Measurements from ENCODE around the gene ABCG8. TPM values are rescaled to one million over a fixed set of nuclear protein-coding genes. Genes with fewer than 3 reads are reported as not detected.

Gene ABCG8
- total RNA-seq, 3 donors from 2014 or later, result 0.15 TPM; not detected in 2

DNA sequence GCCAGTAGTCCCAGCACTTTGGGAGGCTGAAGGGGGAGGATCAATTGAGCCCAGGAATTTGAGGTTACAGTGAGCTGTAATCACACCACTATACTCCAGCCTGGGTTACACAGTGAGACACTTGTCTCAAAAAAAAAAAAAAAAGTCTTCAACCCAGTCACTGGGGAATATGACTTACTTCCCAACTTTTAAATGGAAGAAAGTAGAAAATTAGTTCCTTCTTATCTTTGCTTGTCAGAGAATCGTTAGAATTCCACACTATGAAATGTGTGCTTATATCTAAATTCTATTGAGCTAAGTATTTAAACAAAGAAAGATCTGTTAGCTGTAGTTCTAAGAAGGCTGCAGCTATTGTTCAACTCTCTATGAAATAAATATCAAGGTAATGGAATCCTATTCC lies 42.6 kb upstream of the ABCG8 start:
- intact Hi-C loops (cut with DNase I; ENCODE audit: low total_unique reads), result no loop called here
- Histone ChIP-seq H3K4me3 (no peak overlapping the region), H3K27me3 (no peaks in the 10 kb centered on the region), H3K9me3 (no peaks in the 10 kb centered on the region), H3K4me1 (no peaks in the 10 kb centered on the region), H3K36me3 (peaks cover 15% of the 10 kb centered on the region), H3K27ac (no peak overlapping the region)
- TF ChIP-seq CTCF (IDR thresholded peaks at IDR 0.05) (no peak), POLR2AphosphoS5 (IDR thresholded peaks at IDR 0.05) (no peak)
- DNase-seq (ENCODE audit: low spot score in 2 of 2), result no peak

- peaks cover 15% of the 10 kb centered on the region for H3K36me3 ChIP-seq
- no peaks in the 10 kb centered on the region for H3K27me3 ChIP-seq
- no peak for DNase-seq (ENCODE audit: low spot score in 2 of 2)
- no peak overlapping the region for H3K4me3 ChIP-seq
- no peak overlapping the region for H3K27ac ChIP-seq
- intact Hi-C loops (cut with DNase I; ENCODE audit: low total_unique reads), result no loop called here
- H3K4me1 ChIP-seq, result no peaks in the 10 kb centered on the region
- TF ChIP-seq CTCF (IDR thresholded peaks at IDR 0.05) (no peak), POLR2A (IDR thresholded peaks at IDR 0.05) (no peak), POLR2AphosphoS5 (IDR thresholded peaks at IDR 0.05) (no peak)
- H3K9me3 ChIP-seq, result no peaks in the 10 kb centered on the region
These were observed 40.5 kb upstream of the ABCG8 start for GRCh38 chr2:43798300-43798699.

- TF ChIP-seq CTCF (IDR thresholded peaks at IDR 0.05) (no peak), POLR2AphosphoS5 (IDR thresholded peaks at IDR 0.05) (no peak), POLR2A (IDR thresholded peaks at IDR 0.05) (no peak)
- Histone ChIP-seq H3K4me1 (no peaks in the 10 kb centered on the region), H3K36me3 (peaks cover 4% of the 10 kb centered on the region), H3K27me3 (no peaks in the 10 kb centered on the region), H3K4me3 (no peak overlapping the region), H3K9me3 (no peaks in the 10 kb centered on the region), H3K27ac (no peak overlapping the region)
- no peak for DNase-seq (ENCODE audit: low spot score in 2 of 2)
- intact Hi-C loops (cut with DNase I; ENCODE audit: low total_unique reads), result no loop called here
These were observed 37.9 kb upstream of the ABCG8 start for GRCh38 chr2:43800894-43801293.

GRCh38 chr2:43802135-43802534 lies 36.6 kb upstream of the ABCG8 start:
- Histone ChIP-seq H3K4me1 (no peaks in the 10 kb centered on the region), H3K9me3 (no peaks in the 10 kb centered on the region), H3K4me3 (no peak overlapping the region), H3K36me3 (peaks cover 4% of the 10 kb centered on the region), H3K27ac (no peak overlapping the region), H3K27me3 (no peaks in the 10 kb centered on the region)
- DNase-seq (ENCODE audit: low spot score in 2 of 2), result no peak
- TF ChIP-seq CTCF (IDR thresholded peaks at IDR 0.05) (no peak), POLR2A (IDR thresholded peaks at IDR 0.05) (no peak), POLR2AphosphoS5 (IDR thresholded peaks at IDR 0.05) (no peak)
- intact Hi-C loops (cut with DNase I; ENCODE audit: low total_unique reads), result no loop called here

GRCh38 chr2:43803113-43803512 lies 35.7 kb upstream of the ABCG8 start:
- H3K27ac ChIP-seq, result no peak overlapping the region
- intact Hi-C loops (cut with DNase I; ENCODE audit: low total_unique reads), result no loop called here
- no peak for DNase-seq (ENCODE audit: low spot score in 2 of 2)
- no peaks in the 10 kb centered on the region for H3K9me3 ChIP-seq
- H3K36me3 ChIP-seq, result peaks cover 2% of the 10 kb centered on the region
- TF ChIP-seq CTCF (IDR thresholded peaks at IDR 0.05) (no peak), POLR2A (IDR thresholded peaks at IDR 0.05) (no peak), POLR2AphosphoS5 (IDR thresholded peaks at IDR 0.05) (no peak)
- H3K27me3 ChIP-seq, result no peaks in the 10 kb centered on the region
- H3K4me3 ChIP-seq, result no peak overlapping the region
- H3K4me1 ChIP-seq, result no peaks in the 10 kb centered on the region
